Fibroblast of the aortic adventitia (primary cell): Measurements from ENCODE around the gene PARP14. TPM values are rescaled to one million over a fixed set of nuclear protein-coding genes. Genes with fewer than 3 reads are reported as not detected.

ENCODE experiments used
- DNase-seq: peaks from one replicate; pipeline ENCODE4 v3.0.0-alpha.2; 2010; ENCODE audit warnings: low read depth
- H3K4me3 ChIP-seq: 2 replicates; pipeline ENCODE4 v1.5.1; 2011; ENCODE audit warnings: low read depth, mild to moderate bottlenecking, control low read depth, low read length, moderate library complexity
- total RNA-seq: library from RNA; depleted of rRNA; stranded (reverse); fragments of >200 nt; gene quantifications from 2 replicates; pipeline ENCODE4 v1.2.3, GENCODE V29; 2012; ENCODE audit warnings: low replicate concordance
- TF ChIP-seq, protein P1 (sequence below): IDR thresholded peaks from 2 replicates; pipeline ENCODE4 v1.5.1; 2011; ENCODE audit warnings: mild to moderate bottlenecking, low read length, control low read depth, inconsistent platforms; ENCODE audit not compliant: insufficient read depth

PARP14 gene, protein sequence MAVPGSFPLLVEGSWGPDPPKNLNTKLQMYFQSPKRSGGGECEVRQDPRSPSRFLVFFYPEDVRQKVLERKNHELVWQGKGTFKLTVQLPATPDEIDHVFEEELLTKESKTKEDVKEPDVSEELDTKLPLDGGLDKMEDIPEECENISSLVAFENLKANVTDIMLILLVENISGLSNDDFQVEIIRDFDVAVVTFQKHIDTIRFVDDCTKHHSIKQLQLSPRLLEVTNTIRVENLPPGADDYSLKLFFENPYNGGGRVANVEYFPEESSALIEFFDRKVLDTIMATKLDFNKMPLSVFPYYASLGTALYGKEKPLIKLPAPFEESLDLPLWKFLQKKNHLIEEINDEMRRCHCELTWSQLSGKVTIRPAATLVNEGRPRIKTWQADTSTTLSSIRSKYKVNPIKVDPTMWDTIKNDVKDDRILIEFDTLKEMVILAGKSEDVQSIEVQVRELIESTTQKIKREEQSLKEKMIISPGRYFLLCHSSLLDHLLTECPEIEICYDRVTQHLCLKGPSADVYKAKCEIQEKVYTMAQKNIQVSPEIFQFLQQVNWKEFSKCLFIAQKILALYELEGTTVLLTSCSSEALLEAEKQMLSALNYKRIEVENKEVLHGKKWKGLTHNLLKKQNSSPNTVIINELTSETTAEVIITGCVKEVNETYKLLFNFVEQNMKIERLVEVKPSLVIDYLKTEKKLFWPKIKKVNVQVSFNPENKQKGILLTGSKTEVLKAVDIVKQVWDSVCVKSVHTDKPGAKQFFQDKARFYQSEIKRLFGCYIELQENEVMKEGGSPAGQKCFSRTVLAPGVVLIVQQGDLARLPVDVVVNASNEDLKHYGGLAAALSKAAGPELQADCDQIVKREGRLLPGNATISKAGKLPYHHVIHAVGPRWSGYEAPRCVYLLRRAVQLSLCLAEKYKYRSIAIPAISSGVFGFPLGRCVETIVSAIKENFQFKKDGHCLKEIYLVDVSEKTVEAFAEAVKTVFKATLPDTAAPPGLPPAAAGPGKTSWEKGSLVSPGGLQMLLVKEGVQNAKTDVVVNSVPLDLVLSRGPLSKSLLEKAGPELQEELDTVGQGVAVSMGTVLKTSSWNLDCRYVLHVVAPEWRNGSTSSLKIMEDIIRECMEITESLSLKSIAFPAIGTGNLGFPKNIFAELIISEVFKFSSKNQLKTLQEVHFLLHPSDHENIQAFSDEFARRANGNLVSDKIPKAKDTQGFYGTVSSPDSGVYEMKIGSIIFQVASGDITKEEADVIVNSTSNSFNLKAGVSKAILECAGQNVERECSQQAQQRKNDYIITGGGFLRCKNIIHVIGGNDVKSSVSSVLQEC (N-terminal part only)
- total RNA-seq, result 41.6 and 73.8 TPM in 2 replicates

- peak; percentile 74 for DNase-seq
- TF ChIP-seq, protein P1, sequence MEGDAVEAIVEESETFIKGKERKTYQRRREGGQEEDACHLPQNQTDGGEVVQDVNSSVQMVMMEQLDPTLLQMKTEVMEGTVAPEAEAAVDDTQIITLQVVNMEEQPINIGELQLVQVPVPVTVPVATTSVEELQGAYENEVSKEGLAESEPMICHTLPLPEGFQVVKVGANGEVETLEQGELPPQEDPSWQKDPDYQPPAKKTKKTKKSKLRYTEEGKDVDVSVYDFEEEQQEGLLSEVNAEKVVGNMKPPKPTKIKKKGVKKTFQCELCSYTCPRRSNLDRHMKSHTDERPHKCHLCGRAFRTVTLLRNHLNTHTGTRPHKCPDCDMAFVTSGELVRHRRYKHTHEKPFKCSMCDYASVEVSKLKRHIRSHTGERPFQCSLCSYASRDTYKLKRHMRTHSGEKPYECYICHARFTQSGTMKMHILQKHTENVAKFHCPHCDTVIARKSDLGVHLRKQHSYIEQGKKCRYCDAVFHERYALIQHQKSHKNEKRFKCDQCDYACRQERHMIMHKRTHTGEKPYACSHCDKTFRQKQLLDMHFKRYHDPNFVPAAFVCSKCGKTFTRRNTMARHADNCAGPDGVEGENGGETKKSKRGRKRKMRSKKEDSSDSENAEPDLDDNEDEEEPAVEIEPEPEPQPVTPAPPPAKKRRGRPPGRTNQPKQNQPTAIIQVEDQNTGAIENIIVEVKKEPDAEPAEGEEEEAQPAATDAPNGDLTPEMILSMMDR, result peak; percentile 23
These were observed at the start of gene PARP14 for GRCh38 chr3:122680475-122681283. Gene PARP14, plus strand, starts transcription at chr3:122680839. Its CDS starts 45 bp downstream, at chr3:122680884.

GRCh38 chr3:122635789-122636188 is 44.9 kb upstream of the PARP14 start:
- peak; percentile 52 for DNase-seq
- TF ChIP-seq, protein P1, result no peak
- H3K4me3 ChIP-seq, result no peak overlapping the region

More at GRCh38 chr3:122680475-122681283, at the start of gene PARP14:
- H3K4me3 ChIP-seq, result peak within 1 kb of the TSS; percentile 81

DNA sequence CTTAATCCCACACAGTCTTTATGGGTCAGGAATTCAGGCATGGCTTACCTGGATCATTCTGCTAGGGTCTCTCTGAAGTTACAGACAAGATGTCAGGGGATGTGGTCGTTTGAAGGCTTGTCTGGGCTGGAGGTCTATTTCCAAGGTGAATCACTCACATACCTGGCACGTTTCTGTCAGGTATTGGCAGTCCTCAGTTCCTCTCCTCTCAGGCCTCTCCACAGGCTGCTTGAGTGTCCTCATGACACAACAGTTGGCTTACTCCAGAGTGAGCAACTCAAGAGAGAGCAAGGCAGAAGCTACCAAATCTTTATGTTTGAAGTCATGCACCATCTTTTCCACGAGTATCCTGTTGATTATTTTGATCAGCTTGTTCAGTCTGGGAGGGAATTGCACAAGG is 43.9 kb upstream of the PARP14 start:
- DNase-seq, result no peak
- TF ChIP-seq, protein P1, result no peak

GRCh38 chr3:122640437-122640999 is 40.1 kb upstream of the PARP14 start:
- no peak for DNase-seq
- no peak overlapping the region for H3K4me3 ChIP-seq
- TF ChIP-seq, protein P1, result no peak

More for the DNA sequence above, 43.9 kb upstream of the PARP14 start:
- no peak overlapping the region for H3K4me3 ChIP-seq

GRCh38 chr3:122642935-122643334 is 37.7 kb upstream of the PARP14 start:
- DNase-seq, result no peak
- no peak overlapping the region for H3K4me3 ChIP-seq
- TF ChIP-seq, protein P1, result no peak
